ENCODE measurements around the gene NDE1. TPM values are rescaled to one million over a fixed set of nuclear protein-coding genes. Genes with fewer than 3 reads are reported as not detected.

Gene NDE1
- total and polyA plus RNA-seq, 9 of the 15 experiments (the other 6 are each of a cell fraction or from before 2014, with no cell fraction given), result 3.1 to 59.9 (median 30.0) TPM

- TF ChIP-seq SAP30 (IDR thresholded peaks at IDR 0.05; ENCODE audit: borderline replicate concordance, insufficient read depth, low read depth, low read length, poor library complexity, severe bottlenecking), result peak; percentile 40
- TF ChIP-seq TCF7L2 (IDR thresholded peaks at IDR 0.05; ENCODE audit: low read depth, low read length), result no peak
- no peak for TF ChIP-seq TARDBP (IDR thresholded peaks at IDR 0.05)
- TF ChIP-seq SIN3A (IDR thresholded peaks at IDR 0.05; ENCODE audit: borderline replicate concordance in 2 of 2, control insufficient read depth in 1 of 2, low read depth in 2 of 2, low read length in 2 of 2), result peak in 1 of 2 experiments; percentile 20; a peak in 1 of 4 replicates
- TF ChIP-seq HLTF (IDR thresholded peaks at IDR 0.05), result peak; percentile 91
- TF ChIP-seq CBFB (CRISPR knock-in tag; IDR thresholded peaks at IDR 0.05), result 0 out of 2 replicates have a peak, but pooled peaks have one; percentile 43
- no peak for TF ChIP-seq HDAC6 (IDR thresholded peaks at IDR 0.05; ENCODE audit: low read depth, low read length)
- TF ChIP-seq ZNF407 (IDR thresholded peaks at IDR 0.05; ENCODE audit: low read depth), result peak; percentile 33; the same call in 1 of the 2 replicates
- no peak for TF ChIP-seq USF2 (CRISPR knock-in tag; IDR thresholded peaks at IDR 0.05)
- peak; percentile 19 for TF ChIP-seq RBBP5 (IDR thresholded peaks at IDR 0.05; ENCODE audit: borderline replicate concordance, insufficient read depth, low read length, poor library complexity, severe bottlenecking)
- TF ChIP-seq GATA2 (CRISPR knock-in tag; IDR thresholded peaks at IDR 0.05), result peak; percentile 54; the same call in 1 of the 2 replicates
- 0 out of 2 replicates have a peak, but pooled peaks have one; percentile 23 for TF ChIP-seq DPF2 (IDR thresholded peaks at IDR 0.05)
- 0 out of 2 replicates have a peak, but pooled peaks have one; percentile 61 for TF ChIP-seq ARID4B (CRISPR knock-in tag; IDR thresholded peaks at IDR 0.05)
- no peak for TF ChIP-seq HMG20A (CRISPR knock-in tag; conservative IDR thresholded peaks at IDR 0.05)
These were observed 690 bp downstream of the NDE1 start (continued) for GRCh38 chr16:15650698-15651171.
